Measurements from ENCODE around the gene CHD5. TPM values are rescaled to one million over a fixed set of nuclear protein-coding genes. Genes with fewer than 3 reads are reported as not detected.

CHD5 gene
- polyA plus RNA-seq, 2 of the 4 experiments (the other 2 are of a cell fraction) = 0.21 to 0.66 TPM

DNA sequence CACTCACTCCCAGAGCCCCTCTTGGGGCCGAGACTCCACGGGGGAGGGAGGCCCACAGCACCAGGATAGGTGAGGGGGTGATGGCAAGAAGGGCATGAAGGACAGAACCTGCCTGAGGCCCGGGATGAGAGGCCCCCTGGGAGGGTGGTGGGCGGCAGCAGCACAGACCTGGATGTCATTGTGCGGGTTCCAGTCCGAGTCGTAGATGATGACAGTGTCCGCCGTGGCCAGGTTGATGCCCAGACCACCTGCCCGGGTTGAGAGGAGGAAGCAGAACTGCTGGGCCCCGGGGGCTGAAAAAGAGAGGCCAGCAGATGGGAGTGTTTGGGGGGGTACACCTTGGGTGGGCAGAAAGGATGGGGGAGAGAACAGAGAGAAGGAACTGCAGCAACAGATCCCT, 50.1 kb downstream of the CHD5 start:
- FAIRE-seq (no peak), ATAC-seq (no peak), DNase-seq (ENCODE audit: low read depth in 1 of 2, low spot score in 1 of 2) (no peak)
- H3K27ac ChIP-seq = no peak overlapping the region
- no peak for TF ChIP-seq HEYL (CRISPR knock-in tag; IDR thresholded peaks at IDR 0.05)
- no peak for TF ChIP-seq CHD2 (IDR thresholded peaks at IDR 0.05; ENCODE audit: low read length, partially characterized antibody)
- no peak for TF ChIP-seq ZFP36 (IDR thresholded peaks at IDR 0.05; ENCODE audit: borderline replicate concordance, partially characterized antibody)
- no peak for TF ChIP-seq ZNF302 (CRISPR knock-in tag; IDR thresholded peaks at IDR 0.05)
- TF ChIP-seq RNF2 (IDR thresholded peaks at IDR 0.05; ENCODE audit: borderline replicate concordance, low read depth) = no peak
- TF ChIP-seq POLR2A (IDR thresholded peaks at IDR 0.05; ENCODE audit: low read length) = no peak
- no peak for TF ChIP-seq MYC (IDR thresholded peaks at IDR 0.05; ENCODE audit: borderline replicate concordance, low read length)
- TF ChIP-seq HOXB5 (CRISPR knock-in tag; IDR thresholded peaks at IDR 0.05) = no peak
- TF ChIP-seq, protein P1, sequence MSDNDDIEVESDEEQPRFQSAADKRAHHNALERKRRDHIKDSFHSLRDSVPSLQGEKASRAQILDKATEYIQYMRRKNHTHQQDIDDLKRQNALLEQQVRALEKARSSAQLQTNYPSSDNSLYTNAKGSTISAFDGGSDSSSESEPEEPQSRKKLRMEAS (IDR thresholded peaks at IDR 0.05) = no peak
- TF ChIP-seq HOXB13 (CRISPR knock-in tag; IDR thresholded peaks at IDR 0.05; ENCODE audit: low read depth) = no peak
- TF ChIP-seq RFX5 (IDR thresholded peaks at IDR 0.05) = no peak
- TF ChIP-seq TFCP2L1 (CRISPR knock-in tag; IDR thresholded peaks at IDR 0.05) = no peak
- TF ChIP-seq, protein P2, sequence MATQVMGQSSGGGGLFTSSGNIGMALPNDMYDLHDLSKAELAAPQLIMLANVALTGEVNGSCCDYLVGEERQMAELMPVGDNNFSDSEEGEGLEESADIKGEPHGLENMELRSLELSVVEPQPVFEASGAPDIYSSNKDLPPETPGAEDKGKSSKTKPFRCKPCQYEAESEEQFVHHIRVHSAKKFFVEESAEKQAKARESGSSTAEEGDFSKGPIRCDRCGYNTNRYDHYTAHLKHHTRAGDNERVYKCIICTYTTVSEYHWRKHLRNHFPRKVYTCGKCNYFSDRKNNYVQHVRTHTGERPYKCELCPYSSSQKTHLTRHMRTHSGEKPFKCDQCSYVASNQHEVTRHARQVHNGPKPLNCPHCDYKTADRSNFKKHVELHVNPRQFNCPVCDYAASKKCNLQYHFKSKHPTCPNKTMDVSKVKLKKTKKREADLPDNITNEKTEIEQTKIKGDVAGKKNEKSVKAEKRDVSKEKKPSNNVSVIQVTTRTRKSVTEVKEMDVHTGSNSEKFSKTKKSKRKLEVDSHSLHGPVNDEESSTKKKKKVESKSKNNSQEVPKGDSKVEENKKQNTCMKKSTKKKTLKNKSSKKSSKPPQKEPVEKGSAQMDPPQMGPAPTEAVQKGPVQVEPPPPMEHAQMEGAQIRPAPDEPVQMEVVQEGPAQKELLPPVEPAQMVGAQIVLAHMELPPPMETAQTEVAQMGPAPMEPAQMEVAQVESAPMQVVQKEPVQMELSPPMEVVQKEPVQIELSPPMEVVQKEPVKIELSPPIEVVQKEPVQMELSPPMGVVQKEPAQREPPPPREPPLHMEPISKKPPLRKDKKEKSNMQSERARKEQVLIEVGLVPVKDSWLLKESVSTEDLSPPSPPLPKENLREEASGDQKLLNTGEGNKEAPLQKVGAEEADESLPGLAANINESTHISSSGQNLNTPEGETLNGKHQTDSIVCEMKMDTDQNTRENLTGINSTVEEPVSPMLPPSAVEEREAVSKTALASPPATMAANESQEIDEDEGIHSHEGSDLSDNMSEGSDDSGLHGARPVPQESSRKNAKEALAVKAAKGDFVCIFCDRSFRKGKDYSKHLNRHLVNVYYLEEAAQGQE (IDR thresholded peaks at IDR 0.05) = no peak
- no peak for TF ChIP-seq SMC3 (IDR thresholded peaks at IDR 0.05)
- TF ChIP-seq HDAC2 (IDR thresholded peaks at IDR 0.05) = no peak
- no peak for TF ChIP-seq HOXA7 (CRISPR knock-in tag; IDR thresholded peaks at IDR 0.05)
- TF ChIP-seq NR3C1 (IDR thresholded peaks at IDR 0.05) = no peak
- TF ChIP-seq, protein P3, sequence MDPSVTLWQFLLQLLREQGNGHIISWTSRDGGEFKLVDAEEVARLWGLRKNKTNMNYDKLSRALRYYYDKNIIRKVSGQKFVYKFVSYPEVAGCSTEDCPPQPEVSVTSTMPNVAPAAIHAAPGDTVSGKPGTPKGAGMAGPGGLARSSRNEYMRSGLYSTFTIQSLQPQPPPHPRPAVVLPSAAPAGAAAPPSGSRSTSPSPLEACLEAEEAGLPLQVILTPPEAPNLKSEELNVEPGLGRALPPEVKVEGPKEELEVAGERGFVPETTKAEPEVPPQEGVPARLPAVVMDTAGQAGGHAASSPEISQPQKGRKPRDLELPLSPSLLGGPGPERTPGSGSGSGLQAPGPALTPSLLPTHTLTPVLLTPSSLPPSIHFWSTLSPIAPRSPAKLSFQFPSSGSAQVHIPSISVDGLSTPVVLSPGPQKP (IDR thresholded peaks at IDR 0.05; ENCODE audit: low read depth, low read length) = no peak
- TF ChIP-seq, protein P4, sequence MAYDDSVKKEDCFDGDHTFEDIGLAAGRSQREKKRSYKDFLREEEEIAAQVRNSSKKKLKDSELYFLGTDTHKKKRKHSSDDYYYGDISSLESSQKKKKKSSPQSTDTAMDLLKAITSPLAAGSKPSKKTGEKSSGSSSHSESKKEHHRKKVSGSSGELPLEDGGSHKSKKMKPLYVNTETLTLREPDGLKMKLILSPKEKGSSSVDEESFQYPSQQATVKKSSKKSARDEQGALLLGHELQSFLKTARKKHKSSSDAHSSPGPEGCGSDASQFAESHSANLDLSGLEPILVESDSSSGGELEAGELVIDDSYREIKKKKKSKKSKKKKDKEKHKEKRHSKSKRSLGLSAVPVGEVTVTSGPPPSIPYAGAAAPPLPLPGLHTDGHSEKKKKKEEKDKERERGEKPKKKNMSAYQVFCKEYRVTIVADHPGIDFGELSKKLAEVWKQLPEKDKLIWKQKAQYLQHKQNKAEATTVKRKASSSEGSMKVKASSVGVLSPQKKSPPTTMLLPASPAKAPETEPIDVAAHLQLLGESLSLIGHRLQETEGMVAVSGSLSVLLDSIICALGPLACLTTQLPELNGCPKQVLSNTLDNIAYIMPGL (CRISPR knock-in tag; IDR thresholded peaks at IDR 0.05; ENCODE audit: borderline replicate concordance) = no peak
- no peak overlapping the region for H3K4me3 ChIP-seq
- ChIA-PET POLR2A (no interaction called here), CTCF (no interaction called here)
- no peak overlapping the region for H3K4me2 ChIP-seq
- peaks cover 6% of the 10 kb centered on the region; the same call in 1 of the 3 replicates for H3K9me3 ChIP-seq
- 75% methylated on average over 7 of the region's 11 CpGs for WGBS (ENCODE audit: missing lambda C conversion rate)
- H3K4me1 ChIP-seq = peaks cover 3% of the 10 kb centered on the region; the same call in 2 of the 3 replicates

DNA sequence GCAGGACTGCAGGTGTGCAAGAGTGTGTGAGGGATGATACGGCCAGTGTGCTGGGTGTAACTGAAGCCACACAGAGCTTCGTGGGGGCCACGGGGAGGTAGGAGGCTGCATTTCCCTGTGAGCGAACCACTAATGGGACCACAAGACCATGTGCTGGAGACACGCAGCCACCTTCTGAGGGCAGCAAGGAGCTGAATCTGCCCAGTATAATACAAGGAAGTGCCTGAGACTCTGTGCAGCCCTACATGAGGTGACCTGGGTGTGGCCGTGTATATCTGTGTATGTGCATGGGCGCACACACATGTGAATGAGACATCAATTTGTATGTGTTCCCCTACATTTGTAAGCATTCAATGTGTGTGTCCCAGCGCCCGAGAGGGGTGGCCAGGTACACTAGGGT, 50.8 kb downstream of the CHD5 start:
- no peak for FAIRE-seq

More for the DNA sequence above, 50.8 kb downstream of the CHD5 start:
- CTCF ChIA-PET = no interaction called here
- Histone ChIP-seq H3K4me3 (no peak overlapping the region), H3K9me3 (peaks cover 6% of the 10 kb centered on the region; the same call in 1 of the 3 replicates), H3K4me1 (peaks cover 3% of the 10 kb centered on the region; the same call in 2 of the 3 replicates), H3K27ac (no peak overlapping the region), H3K4me2 (no peak overlapping the region)
- POLR2A ChIA-PET = no interaction called here
- DNase-seq (ENCODE audit: low read depth in 1 of 2, low spot score in 1 of 2) (no peak), ATAC-seq (peak in 1 of 2 experiments; percentile 17; a peak in 1 of 6 replicates)
- 83% methylated on average over 7 of the region's 9 CpGs for WGBS (ENCODE audit: missing lambda C conversion rate)
- no peak for TF ChIP-seq POLR2A (IDR thresholded peaks at IDR 0.05; ENCODE audit: low read length)
